Muscle layer of duodenum (tissue), 2 donors: Measurements from ENCODE around the gene ATG16L1.

Experiments used
- H3K27ac ChIP-seq: one replicate; pipeline ENCODE4 v1.7.0; 2013; ENCODE audit warnings: mild to moderate bottlenecking, low read length
- H3K27me3 ChIP-seq: one replicate; pipeline ENCODE4 v1.7.0; 2013; ENCODE audit warnings: low read depth, mild to moderate bottlenecking, control low read depth, low read length
- H3K36me3 ChIP-seq, 2 donors: one replicate each; pipeline ENCODE4 v1.7.0; 2013; ENCODE audit warnings: low read length in 2 of 2, control low read depth in 1 of 2, mild to moderate bottlenecking in 1 of 2; ENCODE audit not compliant: insufficient read depth in 2 of 2, control insufficient read depth in 1 of 2
- H3K4me1 ChIP-seq, 2 donors: one replicate each; pipeline ENCODE4 v1.7.0; 2013; ENCODE audit warnings: low read length in 2 of 2, mild to moderate bottlenecking in 2 of 2, control low read depth in 1 of 2, moderate library complexity in 1 of 2; ENCODE audit not compliant: insufficient read depth in 2 of 2, control insufficient read depth in 1 of 2
- H3K4me3 ChIP-seq, 2 donors: one replicate each; pipeline ENCODE4 v1.7.0; 2013; ENCODE audit warnings: low read length in 2 of 2, low read depth in 1 of 2, mild to moderate bottlenecking in 1 of 2
- H3K9me3 ChIP-seq, 2 donors: one replicate each; pipeline ENCODE4 v1.7.0; 2013; ENCODE audit warnings: low read length in 2 of 2, control low read depth in 1 of 2, mild to moderate bottlenecking in 1 of 2; ENCODE audit not compliant: control insufficient read depth in 1 of 2
- donor health status: healthy.

ATG16L1 gene

DNA sequence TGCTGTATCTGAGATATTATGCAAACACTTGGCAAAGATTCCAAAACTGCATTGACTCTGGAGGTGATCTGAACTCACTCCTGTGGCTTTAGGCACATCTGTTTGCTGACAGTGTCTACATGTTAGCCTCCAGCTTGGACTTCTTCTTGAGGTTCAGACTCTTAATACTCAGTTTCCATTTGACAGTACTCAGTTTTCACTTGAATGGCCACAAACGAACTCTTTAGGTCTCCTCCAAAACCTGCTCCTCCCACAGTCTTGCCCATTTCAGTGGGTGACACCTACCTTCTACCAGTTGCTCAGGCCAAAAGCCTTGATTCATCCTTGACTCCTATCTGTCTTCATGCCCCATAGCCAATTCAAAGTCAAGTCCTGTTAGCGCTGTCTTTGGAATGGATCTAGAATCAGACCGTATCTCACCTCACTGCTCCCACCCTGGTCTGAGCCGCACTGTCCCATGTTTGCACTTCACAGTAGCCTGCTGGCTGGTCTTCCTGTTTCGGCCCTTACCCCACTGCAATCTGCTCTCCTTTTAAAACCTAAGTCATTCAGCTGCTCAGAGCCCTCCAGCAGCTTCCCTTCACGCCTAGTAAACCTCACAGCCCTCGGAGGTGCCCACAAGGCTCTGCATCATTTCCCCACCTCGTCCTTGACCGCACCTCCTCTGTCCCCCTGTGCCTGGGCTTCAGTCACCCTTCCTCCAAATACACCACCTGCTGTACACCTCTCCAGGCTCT is 10.5 kb downstream of the ATG16L1 start:
- no peak overlapping the region for H3K27ac ChIP-seq
- no peaks in the 10 kb centered on the region for H3K4me1 ChIP-seq
- no peak overlapping the region for H3K4me3 ChIP-seq
- no peaks in the 10 kb centered on the region for H3K9me3 ChIP-seq
- peaks cover 75 to 92% of the 10 kb centered on the region in 2 donors for H3K36me3 ChIP-seq
- H3K27me3 ChIP-seq, result no peaks in the 10 kb centered on the region

DNA sequence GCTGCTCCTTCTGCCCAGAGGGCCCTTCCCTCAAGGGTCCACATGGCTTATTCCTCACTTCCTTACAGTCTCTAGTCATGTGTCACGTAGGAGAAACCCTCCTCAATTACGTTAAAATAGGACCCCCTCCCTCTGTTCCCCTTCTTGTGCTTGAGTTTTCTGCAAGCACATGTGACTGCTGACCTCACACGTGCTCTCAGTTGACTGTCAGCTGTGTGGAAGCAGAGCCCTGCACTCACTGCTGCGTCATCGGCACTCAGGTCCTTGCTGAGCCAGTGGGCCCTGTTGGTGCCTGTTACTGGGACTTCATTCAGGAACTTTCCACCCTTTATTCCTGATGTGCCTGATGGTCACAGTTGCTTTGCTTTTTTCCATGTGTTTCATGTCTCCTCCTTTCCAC is 11.1 kb downstream of the ATG16L1 start:
- peaks cover 79 to 93% of the 10 kb centered on the region in 2 donors for H3K36me3 ChIP-seq
- no peaks in the 10 kb centered on the region for H3K9me3 ChIP-seq
- H3K4me3 ChIP-seq, result no peak overlapping the region
- no peaks in the 10 kb centered on the region for H3K4me1 ChIP-seq
- H3K27ac ChIP-seq, result no peak overlapping the region
- H3K27me3 ChIP-seq, result no peaks in the 10 kb centered on the region

DNA sequence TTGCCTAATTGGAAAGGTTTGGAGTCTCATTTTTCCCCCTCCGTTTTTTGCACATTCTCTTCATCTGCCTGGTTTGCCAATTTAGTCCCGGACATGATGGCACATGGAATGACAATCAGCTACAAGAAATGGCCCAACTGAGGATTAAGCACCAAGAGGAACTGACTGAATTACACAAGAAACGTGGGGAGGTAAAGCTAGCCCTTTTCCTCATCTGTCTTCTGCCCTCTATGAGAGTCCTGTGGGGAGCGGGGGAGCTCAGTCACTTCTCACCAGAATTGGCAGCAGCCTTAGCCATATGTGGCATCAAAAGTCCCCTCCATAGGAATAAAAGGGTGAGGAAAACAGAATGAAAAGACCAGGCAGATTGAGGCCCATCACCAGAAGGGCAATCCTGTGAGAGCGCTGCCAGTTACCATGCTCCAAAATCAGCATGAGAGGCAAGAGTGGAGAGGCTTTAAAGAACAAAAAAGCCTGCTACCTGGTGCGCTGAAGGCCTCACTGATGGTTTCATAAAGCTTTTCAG is 11.6 kb downstream of the ATG16L1 start:
- H3K27ac ChIP-seq, result no peak overlapping the region
- no peaks in the 10 kb centered on the region for H3K4me1 ChIP-seq
- no peaks in the 10 kb centered on the region for H3K27me3 ChIP-seq
- no peaks in the 10 kb centered on the region for H3K9me3 ChIP-seq
- H3K36me3 ChIP-seq, result peaks cover 82 to 96% of the 10 kb centered on the region in 2 donors
- H3K4me3 ChIP-seq, result no peak overlapping the region

DNA sequence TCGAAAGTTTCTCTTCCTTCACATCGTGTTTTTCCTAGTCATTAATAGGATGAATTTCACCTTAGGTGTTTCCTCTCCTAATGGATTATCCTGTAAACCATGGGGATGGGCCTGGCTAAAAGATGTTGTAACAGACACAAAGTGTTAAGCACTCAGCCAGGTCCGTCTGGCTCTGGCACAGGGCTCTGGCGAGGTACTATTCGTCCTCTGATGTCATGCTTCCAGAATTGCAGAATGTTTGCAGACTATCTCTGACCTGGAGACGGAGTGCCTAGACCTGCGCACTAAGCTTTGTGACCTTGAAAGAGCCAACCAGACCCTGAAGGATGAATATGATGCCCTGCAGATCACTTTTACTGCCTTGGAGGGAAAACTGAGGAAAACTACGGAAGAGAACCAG is 13.2 kb downstream of the ATG16L1 start:
- Histone ChIP-seq H3K36me3 (peaks cover 82 to 91% of the 10 kb centered on the region in 2 donors), H3K27me3 (no peaks in the 10 kb centered on the region), H3K4me1 (no peaks in the 10 kb centered on the region), H3K4me3 (no peak overlapping the region), H3K27ac (no peak overlapping the region), H3K9me3 (no peaks in the 10 kb centered on the region)

DNA sequence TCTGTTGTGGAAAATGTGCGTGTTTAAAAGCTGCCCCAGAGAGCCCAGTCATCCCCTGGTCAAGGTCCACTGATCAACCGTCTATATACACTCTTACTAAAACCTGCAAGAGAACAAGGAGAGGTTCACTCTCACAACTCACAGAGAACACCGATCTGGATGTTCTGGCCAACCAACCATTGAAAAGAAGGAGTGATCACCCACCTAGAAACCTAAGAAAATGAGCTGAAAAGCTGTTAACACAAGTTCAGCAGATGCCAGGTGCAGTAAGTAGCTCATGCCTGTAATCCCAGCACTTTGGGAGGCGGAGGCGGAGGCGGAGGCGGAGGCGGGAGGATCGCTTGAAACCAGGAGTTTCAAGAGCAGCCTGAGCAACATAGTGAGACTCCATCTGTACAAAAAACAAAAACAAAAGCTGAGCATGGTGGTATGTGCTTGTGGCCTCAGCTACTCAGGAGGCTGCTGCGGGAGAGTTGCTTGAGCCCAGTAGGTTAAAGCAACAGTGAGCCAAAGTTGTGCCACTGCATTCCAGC is 14.5 kb downstream of the ATG16L1 start:
- H3K27me3 ChIP-seq, result no peaks in the 10 kb centered on the region
- H3K4me1 ChIP-seq, result no peaks in the 10 kb centered on the region
- H3K27ac ChIP-seq, result no peak overlapping the region
- H3K36me3 ChIP-seq, result peaks cover 82 to 88% of the 10 kb centered on the region in 2 donors
- H3K9me3 ChIP-seq, result no peaks in the 10 kb centered on the region
- H3K4me3 ChIP-seq, result no peak overlapping the region

DNA sequence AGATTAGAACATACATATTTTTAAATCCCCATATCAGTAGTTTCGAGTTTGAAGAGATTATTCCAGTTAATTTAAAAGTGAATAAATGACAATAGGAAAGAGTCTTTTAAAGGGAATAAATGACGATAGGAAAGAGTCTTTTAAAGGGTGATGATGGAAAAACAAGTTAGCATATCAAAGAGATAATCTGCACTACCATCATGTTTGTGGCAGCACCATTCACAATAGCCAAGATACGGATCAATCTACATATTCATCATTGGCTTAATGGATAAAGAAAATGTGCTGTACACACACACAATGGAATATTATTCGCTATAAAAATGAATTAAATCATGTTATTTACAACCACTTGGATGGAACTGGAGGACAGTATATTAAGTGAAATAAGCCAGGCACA is 15.0 kb downstream of the ATG16L1 start:
- no peak overlapping the region for H3K4me3 ChIP-seq
- H3K36me3 ChIP-seq, result peaks cover 82 to 83% of the 10 kb centered on the region in 2 donors
- H3K27me3 ChIP-seq, result no peaks in the 10 kb centered on the region
- no peak overlapping the region for H3K27ac ChIP-seq
- no peaks in the 10 kb centered on the region for H3K9me3 ChIP-seq
- H3K4me1 ChIP-seq, result no peaks in the 10 kb centered on the region

DNA sequence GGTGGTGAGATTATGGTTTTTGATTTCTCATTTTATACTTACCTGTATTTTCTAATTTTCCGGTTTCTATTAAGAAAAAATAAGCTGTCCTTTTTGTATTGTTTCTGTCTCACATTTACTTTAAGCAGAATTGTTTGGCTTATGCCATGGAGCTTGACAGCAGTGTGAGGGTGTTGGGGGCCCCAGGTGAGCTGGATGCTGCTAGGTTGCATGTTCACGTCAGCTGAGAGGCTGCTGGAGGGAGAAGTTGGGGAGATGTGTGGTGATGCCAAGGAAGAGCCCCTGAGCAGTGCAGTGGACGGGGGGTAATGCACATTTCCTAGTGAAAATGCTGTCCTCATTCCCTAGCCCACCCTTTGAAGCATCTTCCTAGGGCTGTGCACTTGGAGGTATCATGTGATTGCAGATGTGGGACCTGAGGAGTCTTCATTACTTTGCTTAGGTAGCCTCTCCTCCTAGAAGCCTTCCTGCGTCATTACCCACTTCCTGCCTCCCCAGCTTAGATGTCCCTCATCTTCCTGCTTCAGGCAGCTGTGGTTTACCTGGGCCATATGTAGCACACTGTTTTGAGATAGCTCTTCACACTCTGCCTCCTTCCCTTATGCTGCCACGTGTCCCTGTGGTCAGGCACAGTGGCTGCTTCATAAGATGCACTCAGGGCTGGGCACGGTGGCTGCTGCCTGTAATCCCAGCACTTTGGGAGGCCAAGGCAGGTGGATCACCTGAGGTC is 16.2 kb downstream of the ATG16L1 start:
- Histone ChIP-seq H3K36me3 (peaks cover 75 to 83% of the 10 kb centered on the region in 2 donors), H3K27ac (no peak overlapping the region), H3K4me1 (no peaks in the 10 kb centered on the region)

DNA sequence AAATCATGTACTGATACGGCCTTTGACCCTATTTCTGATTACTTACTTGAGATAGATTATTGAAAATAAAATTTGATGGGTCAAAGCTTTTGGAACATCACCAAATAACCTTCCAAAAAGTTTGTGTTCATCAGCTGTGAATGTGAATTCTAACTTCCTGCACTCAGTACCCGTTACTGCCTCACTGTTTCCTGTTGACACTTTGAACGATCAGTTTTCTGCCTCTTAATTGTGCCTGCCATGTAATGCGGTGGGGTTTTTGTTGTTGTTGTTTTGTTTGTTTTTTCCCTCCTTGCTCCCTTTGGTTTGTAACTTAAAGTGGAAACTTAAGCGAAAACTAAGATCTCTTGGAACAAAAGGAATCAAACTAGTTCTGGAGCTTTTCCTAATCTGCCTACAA is 18.9 kb downstream of the ATG16L1 start:
- no peaks in the 10 kb centered on the region for H3K4me1 ChIP-seq
- peaks cover 75 to 83% of the 10 kb centered on the region in 2 donors for H3K36me3 ChIP-seq
- H3K27me3 ChIP-seq, result no peaks in the 10 kb centered on the region
- no peaks in the 10 kb centered on the region for H3K9me3 ChIP-seq
- H3K4me3 ChIP-seq, result no peak overlapping the region
- no peak overlapping the region for H3K27ac ChIP-seq

More for the DNA sequence above, 16.2 kb downstream of the ATG16L1 start:
- Histone ChIP-seq H3K4me3 (no peak overlapping the region), H3K27me3 (no peaks in the 10 kb centered on the region), H3K9me3 (no peaks in the 10 kb centered on the region)

DNA sequence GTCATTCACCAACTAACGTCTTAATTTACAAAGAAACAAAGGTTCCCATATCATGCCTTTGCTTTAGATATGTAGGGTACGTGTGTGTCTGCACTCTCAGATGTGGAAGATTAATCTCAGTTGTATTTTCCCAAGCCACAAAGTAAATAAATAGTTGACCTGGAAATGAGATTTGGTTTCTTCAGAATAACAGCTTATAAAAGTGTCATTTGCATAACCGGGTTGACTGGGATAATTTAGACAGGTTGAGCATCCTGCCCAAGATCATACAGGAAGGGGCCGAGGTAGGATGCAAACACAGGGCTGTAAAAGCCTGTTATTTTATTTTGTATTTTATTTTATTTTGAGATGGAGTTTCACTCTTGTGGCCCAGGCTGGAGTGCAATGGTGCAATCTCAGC is 19.5 kb downstream of the ATG16L1 start:
- no peak overlapping the region for H3K27ac ChIP-seq
- no peaks in the 10 kb centered on the region for H3K27me3 ChIP-seq
- no peaks in the 10 kb centered on the region for H3K9me3 ChIP-seq
- H3K4me1 ChIP-seq, result no peaks in the 10 kb centered on the region
- H3K4me3 ChIP-seq, result no peak overlapping the region
- H3K36me3 ChIP-seq, result peaks cover 77 to 83% of the 10 kb centered on the region in 2 donors

DNA sequence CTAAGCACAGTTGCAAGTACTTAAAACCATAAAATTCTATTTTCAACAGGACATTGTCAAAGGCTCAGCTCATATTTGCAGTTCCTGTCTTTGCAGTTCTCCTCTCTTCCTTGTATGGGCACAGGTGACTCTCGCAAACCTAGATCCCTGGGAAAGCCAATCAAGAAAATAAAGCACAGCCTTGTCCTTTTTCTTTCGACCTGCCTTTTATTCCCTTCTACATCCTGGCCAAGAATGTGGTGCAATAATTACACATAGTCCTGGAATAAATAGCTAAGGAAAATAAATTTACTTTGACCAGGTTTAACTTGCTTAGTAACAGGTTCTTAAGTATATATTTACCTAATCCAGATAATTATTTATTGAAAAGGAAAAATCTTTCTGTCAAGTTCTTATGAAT is 20.2 kb downstream of the ATG16L1 start:
- H3K27ac ChIP-seq, result no peak overlapping the region
- H3K27me3 ChIP-seq, result no peaks in the 10 kb centered on the region
- H3K4me1 ChIP-seq, result no peaks in the 10 kb centered on the region
- H3K4me3 ChIP-seq, result no peak overlapping the region
- no peaks in the 10 kb centered on the region for H3K9me3 ChIP-seq
- peaks cover 75 to 83% of the 10 kb centered on the region in 2 donors for H3K36me3 ChIP-seq

DNA sequence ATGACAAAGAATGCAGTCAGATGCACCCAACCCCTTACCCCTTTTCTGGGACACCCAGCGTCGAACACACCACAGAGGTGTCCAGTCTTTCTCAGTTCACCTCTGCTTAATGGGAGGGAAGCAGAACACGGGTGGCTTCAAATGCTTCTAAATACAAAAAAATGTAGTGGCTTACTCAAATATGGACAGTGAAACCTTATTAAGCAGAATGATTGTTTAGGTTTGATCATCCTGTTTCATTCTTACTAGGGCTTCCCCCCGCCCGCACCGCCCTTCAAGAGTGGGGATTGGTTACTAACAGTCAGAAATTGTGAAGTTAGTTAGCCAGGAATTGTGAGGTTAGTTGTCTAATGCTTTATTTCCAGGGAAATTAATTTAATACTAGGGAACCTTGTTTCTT is 21.6 kb downstream of the ATG16L1 start:
- no peak overlapping the region for H3K27ac ChIP-seq
- H3K36me3 ChIP-seq, result peaks cover 76 to 84% of the 10 kb centered on the region in 2 donors
- no peaks in the 10 kb centered on the region for H3K4me1 ChIP-seq
- no peaks in the 10 kb centered on the region for H3K9me3 ChIP-seq
- no peaks in the 10 kb centered on the region for H3K27me3 ChIP-seq
- H3K4me3 ChIP-seq, result no peak overlapping the region
